CD4-positive, alpha-beta memory T cell (primary cell): ENCODE results near the gene SSRP1. TPM values are rescaled to one million over a fixed set of nuclear protein-coding genes. Genes with fewer than 3 reads are reported as not detected.

Experiments
- CTCF ChIA-PET: fragments of 350-600 bp; sonication (Branson Sonifier 250); formaldehyde crosslinking; loops from one replicate; lab custom pipeline; 2021; ENCODE audit warnings: inconsistent platforms; ENCODE audit not compliant: partially characterized antibody; lab: Charles Lee
- POLR2A ChIA-PET: fragments of 350-600 bp; sonication (Branson Sonifier 250); formaldehyde crosslinking; loops from one replicate; lab custom pipeline; 2021; ENCODE audit not compliant: partially characterized antibody; lab: Charles Lee
- DNase-seq, 5 donors: peaks; one replicate each; pipeline versions ENCODE4 v3.0.0 to v3.0.0-alpha.2; 2020 to 2022; ENCODE audit warnings: mixed read lengths in 1 of 5
- H3K27ac ChIP-seq: one replicate; pipeline ENCODE4 v1.7.0; 2013; ENCODE audit warnings: low read depth, low read length
- H3K27me3 ChIP-seq: 2 replicates; pipeline ENCODE4 v1.7.0; 2013; ENCODE audit warnings: mild to moderate bottlenecking, low read length, moderate library complexity; ENCODE audit not compliant: insufficient read depth
- H3K36me3 ChIP-seq: 2 replicates; pipeline ENCODE4 v1.7.0; 2013; ENCODE audit warnings: mild to moderate bottlenecking, low read length, moderate library complexity; ENCODE audit not compliant: insufficient read depth
- H3K4me1 ChIP-seq: 2 replicates; pipeline ENCODE4 v1.7.0; 2013; ENCODE audit warnings: mild to moderate bottlenecking, low read length, moderate library complexity; ENCODE audit not compliant: insufficient read depth
- H3K4me3 ChIP-seq, 2 donors: one replicate each; pipeline ENCODE4 v1.7.0; 2013; ENCODE audit warnings: low read length in 2 of 2, mild to moderate bottlenecking in 1 of 2
- H3K9me3 ChIP-seq, 2 donors: one replicate each; pipeline ENCODE4 v1.7.0; 2013; ENCODE audit warnings: low read length in 2 of 2, control low read depth in 1 of 2; ENCODE audit not compliant: control insufficient read depth in 1 of 2
- H3K27ac Mint-ChIP-seq, 7 donors: one replicate each; pipeline ENCODE4 v1.8.0; 2020 to 2021; ENCODE audit warnings: mixed read lengths in 7 of 7, mild to moderate bottlenecking in 6 of 7, inconsistent platforms in 3 of 7, moderate library complexity in 3 of 7
- H3K27me3 Mint-ChIP-seq, 2 donors: one replicate each; pipeline ENCODE4 v1.8.0; 2020 to 2021; ENCODE audit warnings: mixed read lengths in 2 of 2
- H3K36me3 Mint-ChIP-seq, 2 donors: one replicate each; pipeline ENCODE4 v1.8.0; 2020 to 2021; ENCODE audit warnings: mixed read lengths in 2 of 2, inconsistent platforms in 1 of 2, mild to moderate bottlenecking in 1 of 2
- H3K4me1 Mint-ChIP-seq, 4 donors: one replicate each; pipeline ENCODE4 v1.8.0; 2020 to 2021; ENCODE audit warnings: mixed read lengths in 4 of 4, mild to moderate bottlenecking in 1 of 4
- H3K4me3 Mint-ChIP-seq, 8 donors: one replicate each; pipeline ENCODE4 v1.8.0; 2020 to 2021; ENCODE audit warnings: mixed read lengths in 8 of 8, mild to moderate bottlenecking in 7 of 8, moderate library complexity in 6 of 8, inconsistent platforms in 3 of 8
- H3K9me3 Mint-ChIP-seq, 8 donors: one replicate each; pipeline ENCODE4 v1.8.0; 2020 to 2021; ENCODE audit warnings: mixed read lengths in 8 of 8, mild to moderate bottlenecking in 5 of 8, inconsistent platforms in 3 of 8, moderate library complexity in 1 of 8
- intact Hi-C: fragments of 100-400 bp; cut with micrococcal nuclease; formaldehyde crosslinking; loops from one replicate; pipeline ENCODE4 v1.15.1; 2023
- polyA plus RNA-seq, 2 donors: library from polyadenylated mRNA; unstranded; fragments of 300-500 nt; fragmentation: Illumina TruSeq; gene quantifications; one replicate each; pipeline ENCODE4 v1.2.3, GENCODE V29; 2021
- total RNA-seq, 2 experiments: library from RNA; stranded (reverse); gene quantifications; one replicate each; pipeline ENCODE4 v1.2.3, GENCODE V29; 2021

SSRP1 gene
- total and polyA plus RNA-seq, 4 experiments from 2014 or later = 19.6 to 74.3 (median 55.6) TPM

DNA sequence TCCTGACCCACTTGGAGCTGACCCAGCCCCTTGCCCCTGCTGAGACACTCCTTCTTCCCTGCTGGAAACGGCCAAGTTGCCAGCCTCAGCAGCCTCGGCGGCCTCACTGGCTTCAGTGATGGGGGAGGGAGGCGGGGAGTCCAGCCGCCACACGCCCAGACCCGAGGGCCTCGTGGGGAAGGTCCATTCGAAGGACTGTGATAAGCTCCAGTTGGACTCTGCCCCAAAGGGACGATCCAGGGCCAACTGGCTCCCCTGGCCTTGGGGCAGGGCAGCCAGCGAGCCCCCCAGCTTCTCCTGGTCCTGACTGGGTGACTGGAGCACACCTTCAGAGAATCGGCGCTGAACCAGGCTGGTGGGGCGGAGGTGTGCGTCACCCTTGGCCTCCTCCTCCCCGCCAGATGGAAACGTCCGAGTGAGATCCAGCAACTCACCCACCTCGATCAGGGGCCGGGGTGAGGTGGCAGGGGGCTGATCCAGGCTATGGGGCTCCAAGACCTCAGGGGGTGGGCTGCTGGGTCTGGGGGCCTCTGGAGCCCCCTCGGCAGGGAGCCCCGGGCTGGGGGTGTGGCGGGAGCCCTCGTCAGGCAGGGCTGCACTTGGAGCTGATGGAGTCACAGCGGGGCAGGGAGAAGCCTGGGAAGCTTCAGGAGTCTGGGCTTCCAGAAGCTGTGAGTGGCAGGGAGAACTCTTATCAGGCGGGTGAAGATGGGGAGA lies 22.5 kb downstream of the SSRP1 start:
- ChIA-PET POLR2A (no interaction called here), CTCF (interaction anchor here (0.8 kb wide), 1 partner anchor 9 kb away, joined by 3 read pairs; no protein-coding TSS in a partner anchor)
- H3K27me3 Mint-ChIP-seq = peaks cover 0 to 2% of the 10 kb centered on the region in 2 donors
- peaks cover 6 to 13% (median 9%) of the 10 kb centered on the region in 4 donors for H3K4me1 Mint-ChIP-seq
- no peak overlapping the region for H3K27ac Mint-ChIP-seq
- Histone ChIP-seq H3K27ac (no peak overlapping the region), H3K36me3 (peaks cover 9% of the 10 kb centered on the region), H3K27me3 (no peaks in the 10 kb centered on the region), H3K9me3 (no peaks in the 10 kb centered on the region), H3K4me1 (peaks cover 17% of the 10 kb centered on the region), H3K4me3 (no peak overlapping the region)
- H3K4me3 Mint-ChIP-seq = no peak overlapping the region
- no peak for DNase-seq
- intact Hi-C loops = no loop called here
- peaks cover 4 to 11% of the 10 kb centered on the region in 2 donors for H3K36me3 Mint-ChIP-seq
- no peaks in the 10 kb centered on the region for H3K9me3 Mint-ChIP-seq

- DNase-seq = no peak
- Mint-ChIP-seq H3K27ac (no peak overlapping the region), H3K27me3 (peaks cover 0 to 2% of the 10 kb centered on the region in 2 donors), H3K4me3 (peak overlapping the region in 6 of 8 donors; percentile 16 to 79 (median 48)), H3K4me1 (peaks cover 4 to 13% (median 9%) of the 10 kb centered on the region in 4 donors), H3K9me3 (no peaks in the 10 kb centered on the region), H3K36me3 (peaks cover 4 to 11% of the 10 kb centered on the region in 2 donors)
- H3K27me3 ChIP-seq = no peaks in the 10 kb centered on the region
- intact Hi-C loops = no loop called here
- peaks cover 6% of the 10 kb centered on the region for H3K36me3 ChIP-seq
- H3K27ac ChIP-seq = no peak overlapping the region
- ChIA-PET POLR2A (interaction anchor here (2.0 kb wide), 1 partner anchor 11 kb away, joined by 7 read pairs; no protein-coding TSS in a partner anchor), CTCF (interaction anchor here (0.8 kb wide), 1 partner anchor 9 kb away, joined by 3 read pairs; no protein-coding TSS in a partner anchor)
- H3K4me3 ChIP-seq = no peak overlapping the region
- peaks cover 17% of the 10 kb centered on the region for H3K4me1 ChIP-seq
- no peaks in the 10 kb centered on the region for H3K9me3 ChIP-seq
Observed at GRCh38 chr11:57312511-57313021, 23.1 kb downstream of the SSRP1 start.

DNA sequence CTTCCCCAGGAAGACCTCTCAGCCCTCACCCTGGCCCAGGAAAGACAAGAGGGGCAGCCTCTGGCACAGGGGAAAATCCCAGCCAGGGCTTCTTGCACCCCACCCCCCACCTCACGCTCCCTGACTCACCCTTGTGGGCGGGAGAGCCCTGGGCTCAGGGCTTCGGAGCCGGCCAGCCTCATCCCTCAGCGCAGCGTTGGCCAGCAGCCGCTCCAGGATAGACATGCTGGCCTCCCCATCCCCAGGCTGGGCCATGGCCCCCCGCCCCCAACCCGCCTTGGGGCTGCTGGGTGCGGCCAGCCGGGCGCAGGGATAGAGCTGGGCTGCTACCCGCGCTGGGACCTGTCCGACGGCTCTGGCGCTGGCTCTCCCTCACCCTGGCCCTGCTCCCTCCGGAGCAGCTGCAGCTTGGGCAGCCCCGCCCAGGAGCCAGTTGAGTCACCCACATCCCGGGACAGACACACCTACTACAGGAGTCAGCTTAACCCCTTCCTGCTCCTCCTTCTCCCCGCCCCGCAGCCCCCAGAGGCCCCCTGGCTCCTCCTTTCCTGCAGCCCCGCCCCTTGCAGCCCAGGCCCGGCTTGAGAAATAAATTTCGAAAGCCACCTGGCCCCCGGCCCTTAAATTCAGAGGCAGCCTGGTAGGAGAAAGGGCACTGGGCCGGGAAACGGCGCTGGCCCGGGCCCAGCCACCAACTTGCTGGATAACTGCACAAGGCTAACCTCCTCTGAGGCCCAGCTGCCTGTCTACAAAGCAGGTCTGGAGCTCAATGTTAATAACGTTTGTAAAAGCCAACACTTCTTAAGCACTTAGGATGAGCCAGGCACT lies 24.4 kb downstream of the SSRP1 start:
- H3K36me3 ChIP-seq = no peaks in the 10 kb centered on the region
- peak overlapping the region in 1 of 7 donors; percentile 8 for H3K27ac Mint-ChIP-seq
- POLR2A ChIA-PET = interaction anchor here (1.2 to 2.0 kb wide), 2 partner anchors 13 to 356 kb away, joined by 3 to 7 read pairs; no protein-coding TSS in a partner anchor
- H3K27me3 ChIP-seq = no peaks in the 10 kb centered on the region
- peak overlapping the region; percentile 3 to 72 (median 48) for H3K4me3 Mint-ChIP-seq
- H3K4me3 ChIP-seq = no peak overlapping the region
- H3K27me3 Mint-ChIP-seq = peaks cover 0 to 2% of the 10 kb centered on the region in 2 donors
- peaks cover 17% of the 10 kb centered on the region for H3K4me1 ChIP-seq
- DNase-seq = peak in 1 of 5 donors; percentile 46
- no peaks in the 10 kb centered on the region for H3K9me3 Mint-ChIP-seq
- H3K36me3 Mint-ChIP-seq = peaks cover 4 to 11% of the 10 kb centered on the region in 2 donors
- H3K4me1 Mint-ChIP-seq = peaks cover 6 to 13% (median 9%) of the 10 kb centered on the region in 4 donors
- CTCF ChIA-PET = no interaction called here
- H3K9me3 ChIP-seq = no peaks in the 10 kb centered on the region
- H3K27ac ChIP-seq = no peak overlapping the region
- intact Hi-C loops = no loop called here

DNA sequence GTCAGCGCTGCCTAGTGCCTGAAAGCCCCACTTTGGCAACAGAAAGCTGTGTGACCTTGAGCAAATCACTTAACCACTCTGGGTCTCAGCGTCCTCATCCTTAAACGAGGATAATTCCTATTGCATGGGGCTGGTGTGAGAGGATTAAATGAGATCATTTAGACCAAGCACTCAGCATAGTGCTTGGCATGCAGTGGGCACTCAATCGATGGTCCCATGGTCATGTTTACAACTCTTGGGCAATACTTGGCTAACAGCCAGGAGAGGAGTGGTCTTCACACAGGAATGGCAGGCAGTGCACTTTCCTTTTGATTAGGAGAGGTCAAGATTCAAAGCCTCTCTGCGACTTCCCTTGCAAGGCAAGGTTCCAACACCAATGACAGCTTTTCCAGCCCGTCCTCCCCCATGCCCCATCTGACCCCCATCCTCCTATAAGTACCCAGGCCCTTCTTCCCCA lies 25.0 kb downstream of the SSRP1 start:
- no peaks in the 10 kb centered on the region for H3K9me3 ChIP-seq
- no peak for DNase-seq
- ChIA-PET CTCF (no interaction called here), POLR2A (interaction anchor here (1.2 kb wide), 1 partner anchor 357 kb away, joined by 3 read pairs; no protein-coding TSS in a partner anchor)
- intact Hi-C loops = no loop called here
- Mint-ChIP-seq H3K27me3 (peaks cover 0 to 2% of the 10 kb centered on the region in 2 donors), H3K27ac (peak overlapping the region in 2 of 7 donors; percentile 60 to 69), H3K9me3 (no peaks in the 10 kb centered on the region), H3K4me1 (peaks cover 6 to 13% (median 9%) of the 10 kb centered on the region in 4 donors), H3K36me3 (peaks cover 4 to 11% of the 10 kb centered on the region in 2 donors), H3K4me3 (peak overlapping the region in 5 of 8 donors; percentile 34 to 72 (median 35))
- no peaks in the 10 kb centered on the region for H3K27me3 ChIP-seq
- H3K27ac ChIP-seq = no peak overlapping the region
- H3K4me1 ChIP-seq = peaks cover 17% of the 10 kb centered on the region
- no peaks in the 10 kb centered on the region for H3K36me3 ChIP-seq
- H3K4me3 ChIP-seq = no peak overlapping the region

GRCh38 chr11:57310091-57310490 lies 25.6 kb downstream of the SSRP1 start:
- intact Hi-C loops = no loop called here
- H3K36me3 Mint-ChIP-seq = peaks cover 4 to 11% of the 10 kb centered on the region in 2 donors
- no peak overlapping the region for H3K4me3 ChIP-seq
- H3K36me3 ChIP-seq = no peaks in the 10 kb centered on the region
- peak overlapping the region in 1 of 8 donors; percentile 72 for H3K4me3 Mint-ChIP-seq
- peaks cover 6 to 13% (median 9%) of the 10 kb centered on the region in 4 donors for H3K4me1 Mint-ChIP-seq
- H3K4me1 ChIP-seq = peaks cover 17% of the 10 kb centered on the region
- H3K9me3 ChIP-seq = no peaks in the 10 kb centered on the region
- no peak overlapping the region for H3K27ac ChIP-seq
- ChIA-PET POLR2A (no interaction called here), CTCF (no interaction called here)
- no peaks in the 10 kb centered on the region for H3K27me3 ChIP-seq
- no peak overlapping the region for H3K27ac Mint-ChIP-seq
- no peaks in the 10 kb centered on the region for H3K9me3 Mint-ChIP-seq
- no peak for DNase-seq
- H3K27me3 Mint-ChIP-seq = peaks cover 0 to 2% of the 10 kb centered on the region in 2 donors

DNA sequence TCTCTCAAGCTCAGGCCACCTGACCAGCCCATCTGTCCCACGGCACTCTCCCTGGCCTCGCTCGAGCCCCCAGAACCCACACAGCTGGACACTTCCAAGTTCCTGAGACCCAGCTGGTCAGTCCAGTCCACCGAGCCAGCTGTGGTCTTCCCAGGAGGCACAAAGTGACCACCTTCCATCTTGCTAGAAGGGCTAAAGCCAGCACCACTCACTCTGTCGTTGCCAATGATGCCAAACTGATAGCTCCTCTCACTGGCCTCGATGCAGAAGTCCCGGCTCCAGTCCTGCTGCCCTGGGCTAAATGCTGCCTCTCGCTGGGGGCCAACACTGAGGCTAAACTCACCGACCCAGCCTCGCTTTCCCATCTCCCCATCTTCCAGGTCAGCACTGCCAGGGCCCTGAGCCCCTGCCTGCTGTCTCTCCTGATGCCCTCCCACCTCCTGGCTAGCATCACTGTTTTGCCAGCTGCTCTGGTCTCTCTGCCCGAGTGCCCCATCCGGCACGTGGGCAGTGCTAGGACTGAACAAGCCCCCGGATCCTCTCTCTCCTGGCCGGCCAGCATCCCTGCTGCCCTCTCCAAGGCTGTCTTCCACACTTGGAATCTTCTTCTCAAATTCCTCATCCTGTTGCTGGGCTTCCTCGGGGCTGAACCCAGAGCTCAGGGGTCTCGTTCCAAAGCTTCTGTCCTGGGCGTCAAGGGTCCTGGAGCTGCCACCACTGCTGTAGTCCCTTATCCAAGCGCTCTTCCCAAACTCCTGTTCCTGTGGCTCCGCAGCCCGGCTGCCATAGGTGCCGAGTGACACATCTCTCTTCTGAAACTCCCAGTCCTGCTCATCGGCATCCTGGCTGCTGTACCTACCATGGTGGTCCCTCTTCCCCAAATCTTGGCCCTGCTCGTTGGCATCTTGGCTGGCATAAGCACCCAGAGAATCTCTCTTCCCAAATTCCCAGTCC lies 26.3 kb downstream of the SSRP1 start:
- CTCF ChIA-PET = interaction anchor here (0.6 kb wide), 1 partner anchor 263 kb away, joined by 3 read pairs; no protein-coding TSS in a partner anchor
- H3K27ac ChIP-seq = no peak overlapping the region
- no peaks in the 10 kb centered on the region for H3K9me3 Mint-ChIP-seq
- peaks cover 17% of the 10 kb centered on the region for H3K4me1 ChIP-seq
- intact Hi-C loops = no loop called here
- no peak overlapping the region for H3K4me3 ChIP-seq
- H3K27ac Mint-ChIP-seq = peak overlapping the region in 1 of 7 donors; percentile 66
- POLR2A ChIA-PET = no interaction called here
- peaks cover 6 to 13% (median 9%) of the 10 kb centered on the region in 4 donors for H3K4me1 Mint-ChIP-seq
- H3K27me3 ChIP-seq = no peaks in the 10 kb centered on the region
- peaks cover 0 to 2% of the 10 kb centered on the region in 2 donors for H3K27me3 Mint-ChIP-seq
- H3K36me3 Mint-ChIP-seq = peaks cover 4 to 11% of the 10 kb centered on the region in 2 donors
- DNase-seq = no peak
- H3K36me3 ChIP-seq = no peaks in the 10 kb centered on the region
- H3K4me3 Mint-ChIP-seq = no peak overlapping the region
- no peaks in the 10 kb centered on the region for H3K9me3 ChIP-seq
